ENCODE results near the gene ANKRD34C. TPM values are rescaled to one million over a fixed set of nuclear protein-coding genes. Genes with fewer than 3 reads are reported as not detected.

Gene ANKRD34C
- total RNA-seq, 1 experiment from 2014 or later = not detected

GRCh38 chr15:79248183-79248582, 34.3 kb upstream of the ANKRD34C start (continued):
- TF ChIP-seq, protein P1, sequence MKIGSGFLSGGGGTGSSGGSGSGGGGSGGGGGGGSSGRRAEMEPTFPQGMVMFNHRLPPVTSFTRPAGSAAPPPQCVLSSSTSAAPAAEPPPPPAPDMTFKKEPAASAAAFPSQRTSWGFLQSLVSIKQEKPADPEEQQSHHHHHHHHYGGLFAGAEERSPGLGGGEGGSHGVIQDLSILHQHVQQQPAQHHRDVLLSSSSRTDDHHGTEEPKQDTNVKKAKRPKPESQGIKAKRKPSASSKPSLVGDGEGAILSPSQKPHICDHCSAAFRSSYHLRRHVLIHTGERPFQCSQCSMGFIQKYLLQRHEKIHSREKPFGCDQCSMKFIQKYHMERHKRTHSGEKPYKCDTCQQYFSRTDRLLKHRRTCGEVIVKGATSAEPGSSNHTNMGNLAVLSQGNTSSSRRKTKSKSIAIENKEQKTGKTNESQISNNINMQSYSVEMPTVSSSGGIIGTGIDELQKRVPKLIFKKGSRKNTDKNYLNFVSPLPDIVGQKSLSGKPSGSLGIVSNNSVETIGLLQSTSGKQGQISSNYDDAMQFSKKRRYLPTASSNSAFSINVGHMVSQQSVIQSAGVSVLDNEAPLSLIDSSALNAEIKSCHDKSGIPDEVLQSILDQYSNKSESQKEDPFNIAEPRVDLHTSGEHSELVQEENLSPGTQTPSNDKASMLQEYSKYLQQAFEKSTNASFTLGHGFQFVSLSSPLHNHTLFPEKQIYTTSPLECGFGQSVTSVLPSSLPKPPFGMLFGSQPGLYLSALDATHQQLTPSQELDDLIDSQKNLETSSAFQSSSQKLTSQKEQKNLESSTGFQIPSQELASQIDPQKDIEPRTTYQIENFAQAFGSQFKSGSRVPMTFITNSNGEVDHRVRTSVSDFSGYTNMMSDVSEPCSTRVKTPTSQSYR (CRISPR knock-in tag; IDR thresholded peaks at IDR 0.05) = no peak
- TF ChIP-seq, protein P2, sequence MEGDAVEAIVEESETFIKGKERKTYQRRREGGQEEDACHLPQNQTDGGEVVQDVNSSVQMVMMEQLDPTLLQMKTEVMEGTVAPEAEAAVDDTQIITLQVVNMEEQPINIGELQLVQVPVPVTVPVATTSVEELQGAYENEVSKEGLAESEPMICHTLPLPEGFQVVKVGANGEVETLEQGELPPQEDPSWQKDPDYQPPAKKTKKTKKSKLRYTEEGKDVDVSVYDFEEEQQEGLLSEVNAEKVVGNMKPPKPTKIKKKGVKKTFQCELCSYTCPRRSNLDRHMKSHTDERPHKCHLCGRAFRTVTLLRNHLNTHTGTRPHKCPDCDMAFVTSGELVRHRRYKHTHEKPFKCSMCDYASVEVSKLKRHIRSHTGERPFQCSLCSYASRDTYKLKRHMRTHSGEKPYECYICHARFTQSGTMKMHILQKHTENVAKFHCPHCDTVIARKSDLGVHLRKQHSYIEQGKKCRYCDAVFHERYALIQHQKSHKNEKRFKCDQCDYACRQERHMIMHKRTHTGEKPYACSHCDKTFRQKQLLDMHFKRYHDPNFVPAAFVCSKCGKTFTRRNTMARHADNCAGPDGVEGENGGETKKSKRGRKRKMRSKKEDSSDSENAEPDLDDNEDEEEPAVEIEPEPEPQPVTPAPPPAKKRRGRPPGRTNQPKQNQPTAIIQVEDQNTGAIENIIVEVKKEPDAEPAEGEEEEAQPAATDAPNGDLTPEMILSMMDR (IDR thresholded peaks at IDR 0.05) = no peak
- TF ChIP-seq ZNF232 (CRISPR knock-in tag; IDR thresholded peaks at IDR 0.05) (no peak), CREB1 (CRISPR knock-in tag; IDR thresholded peaks at IDR 0.05) (no peak), PREB (CRISPR knock-in tag; IDR thresholded peaks at IDR 0.05; ENCODE audit: borderline replicate concordance) (no peak), PRDM15 (CRISPR knock-in tag; IDR thresholded peaks at IDR 0.05) (no peak), ETV6 (CRISPR knock-in tag; IDR thresholded peaks at IDR 0.05) (no peak)

DNA sequence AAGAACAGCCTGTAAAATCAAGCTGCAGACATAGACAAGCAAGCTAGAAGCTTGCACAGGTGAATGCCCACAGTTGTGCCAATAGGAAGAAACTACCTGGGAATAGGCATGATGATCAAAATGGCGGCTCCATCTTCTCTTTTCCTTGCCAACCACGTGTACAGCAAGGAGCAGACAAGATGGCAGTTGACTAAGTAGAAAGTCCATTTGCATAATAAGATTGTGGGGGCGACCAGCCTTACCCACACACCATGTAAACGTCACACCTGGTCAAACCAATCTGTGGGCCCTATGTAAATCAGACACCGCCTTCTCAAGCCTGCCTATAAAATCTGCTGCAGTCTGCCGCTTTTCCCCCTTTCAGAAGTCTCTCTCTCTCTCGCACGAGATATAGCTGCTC, 25.1 kb upstream of the ANKRD34C start:
- no peak for ATAC-seq
- no peak overlapping the region for H3K27ac Mint-ChIP-seq
- 0 out of 2 replicates have a peak, but pooled peaks cover 5% of the 10 kb centered on the region for H3K36me3 Mint-ChIP-seq
- ChIA-PET POLR2A (no interaction called here), CTCF (no interaction called here)
- H3K27me3 Mint-ChIP-seq (ENCODE audit: low read depth) = no peaks in the 10 kb centered on the region
- peaks cover 22% of the 10 kb centered on the region for H3K9me3 Mint-ChIP-seq
- DNase-seq (ENCODE audit: low spot score) = no peak
- no peak overlapping the region for H3K4me3 Mint-ChIP-seq
- no peaks in the 10 kb centered on the region for H3K4me1 Mint-ChIP-seq
- no peak for TF ChIP-seq JAZF1 (CRISPR knock-in tag; IDR thresholded peaks at IDR 0.05)
- no peak for TF ChIP-seq ZNF138 (CRISPR knock-in tag; conservative IDR thresholded peaks at IDR 0.05)
- TF ChIP-seq ZNF671 (CRISPR knock-in tag; IDR thresholded peaks at IDR 0.05) = no peak
- TF ChIP-seq, protein P3, sequence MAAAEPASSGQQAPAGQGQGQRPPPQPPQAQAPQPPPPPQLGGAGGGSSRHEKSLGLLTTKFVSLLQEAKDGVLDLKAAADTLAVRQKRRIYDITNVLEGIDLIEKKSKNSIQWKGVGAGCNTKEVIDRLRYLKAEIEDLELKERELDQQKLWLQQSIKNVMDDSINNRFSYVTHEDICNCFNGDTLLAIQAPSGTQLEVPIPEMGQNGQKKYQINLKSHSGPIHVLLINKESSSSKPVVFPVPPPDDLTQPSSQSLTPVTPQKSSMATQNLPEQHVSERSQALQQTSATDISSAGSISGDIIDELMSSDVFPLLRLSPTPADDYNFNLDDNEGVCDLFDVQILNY (CRISPR knock-in tag; IDR thresholded peaks at IDR 0.05) = no peak
- no peak for TF ChIP-seq MYBL2 (CRISPR knock-in tag; IDR thresholded peaks at IDR 0.05)
- TF ChIP-seq TEAD4 (CRISPR knock-in tag; IDR thresholded peaks at IDR 0.05) = no peak
- TF ChIP-seq, protein P4, sequence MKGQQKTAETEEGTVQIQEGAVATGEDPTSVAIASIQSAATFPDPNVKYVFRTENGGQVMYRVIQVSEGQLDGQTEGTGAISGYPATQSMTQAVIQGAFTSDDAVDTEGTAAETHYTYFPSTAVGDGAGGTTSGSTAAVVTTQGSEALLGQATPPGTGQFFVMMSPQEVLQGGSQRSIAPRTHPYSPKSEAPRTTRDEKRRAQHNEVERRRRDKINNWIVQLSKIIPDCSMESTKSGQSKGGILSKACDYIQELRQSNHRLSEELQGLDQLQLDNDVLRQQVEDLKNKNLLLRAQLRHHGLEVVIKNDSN (CRISPR knock-in tag; IDR thresholded peaks at IDR 0.05) = no peak
- no peak for TF ChIP-seq ZNF416 (CRISPR knock-in tag; IDR thresholded peaks at IDR 0.05)
- TF ChIP-seq IRF1 (CRISPR knock-in tag; IDR thresholded peaks at IDR 0.05) = no peak
- TF ChIP-seq ETV6 (CRISPR knock-in tag; IDR thresholded peaks at IDR 0.05) = no peak
- no peak for TF ChIP-seq ATF1 (CRISPR knock-in tag; IDR thresholded peaks at IDR 0.05)
- no peak for TF ChIP-seq SMAD3 (CRISPR knock-in tag; IDR thresholded peaks at IDR 0.05; ENCODE audit: borderline replicate concordance)
- no peak for TF ChIP-seq MXD4 (CRISPR knock-in tag; IDR thresholded peaks at IDR 0.05; ENCODE audit: borderline replicate concordance)
- TF ChIP-seq MLX (CRISPR knock-in tag; IDR thresholded peaks at IDR 0.05) = no peak
- no peak for TF ChIP-seq GRHL2 (CRISPR knock-in tag; IDR thresholded peaks at IDR 0.05; ENCODE audit: insufficient replicate concordance, severe bottlenecking)
- no peak for TF ChIP-seq NR1H2 (CRISPR knock-in tag; IDR thresholded peaks at IDR 0.05)
- TF ChIP-seq, protein P5, sequence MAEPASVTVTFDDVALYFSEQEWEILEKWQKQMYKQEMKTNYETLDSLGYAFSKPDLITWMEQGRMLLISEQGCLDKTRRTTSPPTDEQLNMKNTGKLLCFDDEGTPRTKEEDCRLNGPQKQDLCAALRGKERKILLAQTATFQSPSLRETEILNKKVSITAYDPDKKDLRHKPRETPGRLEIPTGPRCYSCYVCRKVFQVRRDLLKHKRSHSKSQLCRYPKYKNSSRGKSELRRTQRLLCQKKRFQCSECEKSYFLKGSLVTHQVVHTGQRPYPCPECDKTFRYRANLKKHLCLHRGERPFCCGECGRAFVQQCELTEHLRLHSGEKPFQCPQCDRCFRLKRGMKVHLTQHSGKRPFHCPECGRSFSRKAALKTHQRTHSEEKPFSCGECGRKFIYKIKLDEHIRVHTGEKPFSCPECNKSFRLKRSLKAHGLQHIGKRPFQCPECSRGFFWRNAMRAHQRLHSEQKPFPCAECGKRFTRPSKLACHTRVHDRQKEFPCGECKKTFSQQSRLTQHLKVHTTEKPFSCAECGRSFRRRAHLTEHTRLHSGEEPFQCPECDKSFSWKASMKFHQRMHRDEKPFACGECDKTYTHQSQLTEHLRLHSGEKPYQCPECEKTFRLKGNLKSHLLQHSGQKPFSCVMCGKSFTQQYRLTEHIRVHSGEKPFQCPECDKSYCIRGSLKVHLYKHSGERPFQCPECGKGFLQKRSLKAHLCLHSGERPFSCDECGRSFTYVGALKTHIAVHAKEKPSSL (CRISPR knock-in tag; conservative IDR thresholded peaks at IDR 0.05) = no peak

Data from WTC11 (cell line).